Transverse colon (tissue), 4 donors: ENCODE measurements around the gene PCSK6. TPM values are rescaled to one million over a fixed set of nuclear protein-coding genes. Genes with fewer than 3 reads are reported as not detected.

ENCODE experiments used
- DNase-seq: peaks from one replicate; pipeline ENCODE4 v3.0.0-alpha.2; 2019
- H3K27ac ChIP-seq, 4 donors: fragments of 200-600 bp; sonication (generic); 2 replicates each; pipeline ENCODE4 v1.5.1; 2016 to 2018; ENCODE audit warnings: inconsistent platforms in 4 of 4
- H3K27me3 ChIP-seq: fragments of 200-600 bp; sonication (generic); 2 replicates; pipeline ENCODE4 v1.5.1; 2017; ENCODE audit warnings: inconsistent platforms
- H3K36me3 ChIP-seq, 4 donors: fragments of 200-600 bp; sonication (generic); 2 replicates each; pipeline ENCODE4 v1.5.1; 2017 to 2019; ENCODE audit warnings: inconsistent platforms in 4 of 4
- H3K4me1 ChIP-seq, 4 donors: fragments of 200-600 bp; sonication (generic); 2 replicates each; pipeline ENCODE4 v1.5.1; 2017 to 2020; ENCODE audit warnings: inconsistent platforms in 4 of 4
- H3K4me3 ChIP-seq, 4 donors: fragments of 200-600 bp; sonication (generic); 1 replicate in 1 of 4; 2 replicates in 3 of 4; pipeline versions ENCODE4 v1.5.1 to v1.6.1; 2017 to 2019; ENCODE audit warnings: inconsistent platforms in 4 of 4
- H3K9me3 ChIP-seq, 2 donors: fragments of 200-600 bp; sonication (generic); 2 replicates each; pipeline ENCODE4 v1.5.1; 2017 to 2019; ENCODE audit warnings: inconsistent platforms in 2 of 2
- EP300 ChIP-seq: sonication (generic); formaldehyde crosslinking; IDR thresholded peaks from one replicate; pipeline ENCODE4 v1.6.1; 2017; ENCODE audit warnings: antibody characterized with exemption, low read depth
- POLR2A ChIP-seq: fragments of 450-650 bp; IDR thresholded peaks from one replicate; pipeline ENCODE4 v1.6.1; 2016; ENCODE audit warnings: antibody characterized with exemption, mild to moderate bottlenecking, moderate library complexity
- POLR2AphosphoS5 ChIP-seq, 3 donors: sonication (generic); formaldehyde crosslinking; IDR thresholded peaks; one replicate each; pipeline ENCODE4 v1.6.1; 2016; ENCODE audit warnings: antibody characterized with exemption in 3 of 3
- WGBS, 2 donors: methylation state at CpG; one replicate each; pipeline ENCODE4 v1.1.5; 2018; ENCODE audit warnings: low coverage in 1 of 2; 5-methylcytosine and 5-hydroxymethylcytosine counted together
- in situ Hi-C, 4 donors: fragments of 200-750 bp; cut with MboI; loops; one replicate each; pipeline versions ENCODE4 v1.15.0 to v1.15.1; 2017; ENCODE audit warnings: low sequenced_read_pairs in 3 of 4, low pct_ligation_motif_present in 1 of 4, low pct_unique_long_range_greater_than_20kb in 1 of 4
- intact Hi-C: fragments of 100-400 bp; cut with DNase I; formaldehyde crosslinking; loops from one replicate; pipeline ENCODE4 v1.15.1; 2023; ENCODE audit warnings: low total_unique reads
- total RNA-seq, 4 donors: library from RNA; depleted of rRNA; stranded (reverse); fragments of >200 nt; gene quantifications; one replicate each; pipeline ENCODE4 v1.1.0, GENCODE V29; 2016
- TF ChIP-seq, protein P1 (sequence below), 5 experiments: fragments of 200-600 bp in 3 of 5; fragments of 450-650 bp in 2 of 5; sonication (generic) in 3 of 5; IDR thresholded peaks; 1 replicate in 2 of 5; 2 replicates in 3 of 5; pipeline ENCODE4 v1.5.1; 2016 to 2017; ENCODE audit warnings: antibody characterized with exemption in 5 of 5, inconsistent platforms in 3 of 5, mild to moderate bottlenecking in 2 of 5, moderate library complexity in 1 of 5

Gene PCSK6
- total RNA-seq, 4 donors from 2014 or later: 20.3 to 119 (median 49.7) TPM

DNA sequence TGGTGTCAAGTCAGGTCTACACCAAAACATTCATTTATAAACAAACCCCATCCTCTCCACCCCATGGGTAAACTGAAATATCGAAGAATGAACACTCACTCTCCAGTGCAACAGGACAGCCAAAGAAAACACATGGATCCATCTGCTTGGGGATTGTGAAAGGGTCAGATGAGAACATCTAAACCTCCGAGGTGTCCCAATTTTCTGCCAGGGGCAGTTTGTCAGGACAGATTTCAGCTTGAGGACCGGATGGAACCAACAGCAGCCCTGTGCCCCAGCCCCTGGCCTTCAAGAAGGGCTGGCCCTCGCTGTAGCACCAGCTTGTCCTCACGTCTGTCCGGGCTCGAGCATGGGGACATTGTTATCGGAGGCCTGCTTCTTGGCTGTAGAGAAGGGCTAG is 45.5 kb downstream of the PCSK6 start:
- H3K27me3 ChIP-seq: no peaks in the 10 kb centered on the region
- TF ChIP-seq POLR2AphosphoS5 (IDR thresholded peaks at IDR 0.05) (peak in 1 of 3 donors; percentile 51), POLR2A (no peak)
- no peaks in the 10 kb centered on the region for H3K36me3 ChIP-seq
- H3K9me3 ChIP-seq: no peaks in the 10 kb centered on the region
- intact Hi-C loops (no loop called here), in situ Hi-C loops (no loop called here)
- peak overlapping the region in 1 of 4 donors; percentile 22 for H3K27ac ChIP-seq
- peaks cover 0 to 8% (median 4%) of the 10 kb centered on the region in 4 donors for H3K4me1 ChIP-seq
- H3K4me3 ChIP-seq: no peak overlapping the region
- DNase-seq: no peak
- WGBS, 2 donors: 85% methylated on average over 8 of the region's 8 CpGs; no CpG with 5 or more reads in 1 of the 2 donors

DNA sequence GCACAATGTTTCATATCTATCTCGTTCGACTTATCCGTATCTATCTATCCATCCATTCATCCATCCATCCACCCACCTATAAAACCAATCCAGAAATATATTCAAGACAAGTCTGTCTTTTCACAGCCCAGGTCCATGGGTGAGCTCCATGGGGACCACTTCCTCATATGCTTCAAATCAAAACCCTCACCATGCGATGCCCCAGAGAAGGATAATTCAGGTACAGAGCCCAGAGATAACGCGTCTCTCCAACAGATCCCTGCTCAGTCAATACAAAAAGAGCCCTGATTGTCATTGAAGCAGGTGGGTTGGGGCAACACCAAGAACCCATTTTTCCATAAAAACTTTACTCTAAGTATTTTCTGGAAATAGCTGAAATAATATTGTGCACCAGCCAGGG is 47.2 kb downstream of the PCSK6 start:
- intact Hi-C loops: no loop called here

DNA sequence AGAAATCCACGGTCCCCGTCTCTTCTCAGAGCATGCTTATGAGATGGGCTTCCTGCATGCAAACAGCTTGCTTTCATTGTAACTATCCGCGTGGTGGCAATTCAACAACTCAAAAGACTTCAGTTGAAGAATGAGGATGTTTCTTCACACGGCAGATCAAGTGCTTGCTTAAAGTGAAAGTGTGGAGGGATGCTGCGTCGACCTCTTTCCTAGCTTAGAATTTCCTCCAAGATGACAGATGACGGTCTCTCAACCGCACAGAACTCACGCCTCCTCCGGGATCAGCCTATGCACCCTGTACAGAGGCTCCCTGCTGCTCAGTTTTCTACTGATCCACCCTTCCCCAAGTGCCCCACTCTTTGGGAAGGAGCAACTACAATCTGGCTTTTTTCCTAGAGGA is 47.8 kb downstream of the PCSK6 start:
- in situ Hi-C loops (no loop called here), intact Hi-C loops (no loop called here)
- H3K27ac ChIP-seq: no peak overlapping the region
- DNase-seq: no peak
- H3K9me3 ChIP-seq: no peaks in the 10 kb centered on the region
- no peaks in the 10 kb centered on the region for H3K36me3 ChIP-seq
- peaks cover 0 to 8% (median 4%) of the 10 kb centered on the region in 4 donors for H3K4me1 ChIP-seq
- no peak overlapping the region for H3K4me3 ChIP-seq
- H3K27me3 ChIP-seq: no peaks in the 10 kb centered on the region
- 48 to 85% methylated on average over 7 to 11 of the region's 11 CpGs for WGBS, 2 donors
- TF ChIP-seq POLR2AphosphoS5 (IDR thresholded peaks at IDR 0.05) (no peak), EP300 (no peak), POLR2A (no peak)
- TF ChIP-seq, protein P1, sequence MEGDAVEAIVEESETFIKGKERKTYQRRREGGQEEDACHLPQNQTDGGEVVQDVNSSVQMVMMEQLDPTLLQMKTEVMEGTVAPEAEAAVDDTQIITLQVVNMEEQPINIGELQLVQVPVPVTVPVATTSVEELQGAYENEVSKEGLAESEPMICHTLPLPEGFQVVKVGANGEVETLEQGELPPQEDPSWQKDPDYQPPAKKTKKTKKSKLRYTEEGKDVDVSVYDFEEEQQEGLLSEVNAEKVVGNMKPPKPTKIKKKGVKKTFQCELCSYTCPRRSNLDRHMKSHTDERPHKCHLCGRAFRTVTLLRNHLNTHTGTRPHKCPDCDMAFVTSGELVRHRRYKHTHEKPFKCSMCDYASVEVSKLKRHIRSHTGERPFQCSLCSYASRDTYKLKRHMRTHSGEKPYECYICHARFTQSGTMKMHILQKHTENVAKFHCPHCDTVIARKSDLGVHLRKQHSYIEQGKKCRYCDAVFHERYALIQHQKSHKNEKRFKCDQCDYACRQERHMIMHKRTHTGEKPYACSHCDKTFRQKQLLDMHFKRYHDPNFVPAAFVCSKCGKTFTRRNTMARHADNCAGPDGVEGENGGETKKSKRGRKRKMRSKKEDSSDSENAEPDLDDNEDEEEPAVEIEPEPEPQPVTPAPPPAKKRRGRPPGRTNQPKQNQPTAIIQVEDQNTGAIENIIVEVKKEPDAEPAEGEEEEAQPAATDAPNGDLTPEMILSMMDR (IDR thresholded peaks at IDR 0.05): no peak

More for the DNA sequence above, 47.2 kb downstream of the PCSK6 start:
- no peak for DNase-seq
- no peak overlapping the region for H3K27ac ChIP-seq
- no peaks in the 10 kb centered on the region for H3K9me3 ChIP-seq
- no peaks in the 10 kb centered on the region for H3K36me3 ChIP-seq
- in situ Hi-C loops: no loop called here
- no peaks in the 10 kb centered on the region for H3K27me3 ChIP-seq
- TF ChIP-seq, protein P1 (IDR thresholded peaks at IDR 0.05): no peak
- TF ChIP-seq POLR2A: no peak
- TF ChIP-seq EP300: no peak
- no peak for TF ChIP-seq POLR2AphosphoS5 (IDR thresholded peaks at IDR 0.05)
- H3K4me1 ChIP-seq: peaks cover 0 to 8% (median 4%) of the 10 kb centered on the region in 4 donors
- no peak overlapping the region for H3K4me3 ChIP-seq
- 90 to 93% methylated on average over 3 to 6 of the region's 6 CpGs for WGBS, 2 donors

DNA sequence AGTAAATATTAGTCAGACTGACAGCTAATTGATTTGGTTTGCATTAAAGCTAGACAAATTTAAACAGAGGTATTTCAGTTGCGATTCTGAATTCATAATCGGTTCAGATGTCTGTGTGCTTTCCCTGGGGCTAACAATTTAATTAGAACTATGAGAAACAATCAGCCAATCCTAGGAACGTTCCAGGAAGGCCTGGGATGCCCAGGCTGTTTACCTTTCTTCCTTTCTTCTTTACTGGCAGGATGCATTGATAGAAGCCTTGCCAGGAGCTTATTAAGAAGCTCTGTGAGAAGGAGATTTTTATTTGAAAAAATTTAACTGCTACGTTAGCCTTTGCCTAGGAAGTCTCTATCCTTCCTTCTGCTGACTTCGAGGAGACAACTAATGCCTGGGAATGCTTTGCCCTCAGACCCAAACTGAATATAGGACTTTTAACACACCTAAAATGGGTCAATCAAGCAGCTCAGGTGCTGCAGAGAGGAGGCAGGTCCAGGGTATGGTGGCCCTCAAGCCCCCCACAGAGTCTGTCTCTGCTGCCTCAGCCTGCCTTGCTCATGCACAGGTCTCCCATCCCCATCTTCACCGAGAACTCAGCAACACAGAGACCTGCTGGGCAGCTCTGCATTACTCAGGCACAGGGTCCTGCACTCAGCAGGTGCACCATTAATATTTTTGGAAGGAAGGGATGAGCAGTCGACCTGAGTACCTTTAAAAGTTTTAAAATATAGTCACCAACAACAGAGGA is 48.5 kb downstream of the PCSK6 start:
- H3K9me3 ChIP-seq: no peaks in the 10 kb centered on the region
- no peak overlapping the region for H3K27ac ChIP-seq
- DNase-seq: no peak
- intact Hi-C loops: no loop called here
- no peaks in the 10 kb centered on the region for H3K36me3 ChIP-seq
- TF ChIP-seq POLR2A (no peak), EP300 (no peak), POLR2AphosphoS5 (IDR thresholded peaks at IDR 0.05) (no peak)
- TF ChIP-seq, protein P1 (IDR thresholded peaks at IDR 0.05): no peak
- peaks cover 0 to 8% (median 4%) of the 10 kb centered on the region in 4 donors for H3K4me1 ChIP-seq
- 46 to 85% methylated on average over 3 to 7 of the region's 7 CpGs for WGBS, 2 donors
- H3K27me3 ChIP-seq: no peaks in the 10 kb centered on the region
- H3K4me3 ChIP-seq: no peak overlapping the region
- in situ Hi-C loops: no loop called here
